Sigmoid colon (tissue), 7 donors: ENCODE data around the gene PRODH2. TPM values are rescaled to one million over a fixed set of nuclear protein-coding genes. Genes with fewer than 3 reads are reported as not detected.

Experiments
- DNase-seq: peaks from one replicate; pipeline ENCODE4 v3.0.0-alpha.2; 2019
- H3K27ac ChIP-seq, 4 donors: fragments of 200-600 bp; sonication (generic); one replicate each; pipeline ENCODE4 v1.5.1; 2016 to 2019; ENCODE audit warnings: mild to moderate bottlenecking in 1 of 4
- H3K27me3 ChIP-seq, 3 donors: fragments of 200-600 bp; sonication (generic); one replicate each; pipeline ENCODE4 v1.5.1; 2019; ENCODE audit warnings: mild to moderate bottlenecking in 1 of 3
- H3K36me3 ChIP-seq, 4 donors: fragments of 200-600 bp; sonication (generic); one replicate each; pipeline ENCODE4 v1.5.1; 2016 to 2019
- H3K4me1 ChIP-seq, 4 donors: fragments of 200-600 bp; sonication (generic); one replicate each; pipeline ENCODE4 v1.5.1; 2017 to 2019
- H3K4me3 ChIP-seq, 4 donors: fragments of 200-600 bp; sonication (generic); one replicate each; pipeline ENCODE4 v1.5.1; 2017 to 2019; ENCODE audit warnings: mild to moderate bottlenecking in 2 of 4, moderate library complexity in 1 of 4
- H3K9me3 ChIP-seq, 4 donors: fragments of 200-600 bp in 3 of 4; sonication (generic) in 3 of 4; one replicate each; pipeline versions ENCODE4 v1.5.1 to v1.6.1; 2013 to 2019
- CTCF ChIP-seq, 4 experiments: fragments of 450-650 bp in 3 of 4; fragments of 200-600 bp in 1 of 4; IDR thresholded peaks; one replicate each; pipeline ENCODE4 v1.5.1; 2016 to 2019; ENCODE audit warnings: antibody characterized with exemption in 4 of 4, mild to moderate bottlenecking in 3 of 4, moderate library complexity in 2 of 4
- EP300 ChIP-seq, 4 donors: sonication (generic); formaldehyde crosslinking; IDR thresholded peaks; one replicate each; pipeline ENCODE4 v1.6.1; 2017; ENCODE audit warnings: antibody characterized with exemption in 4 of 4
- POLR2A ChIP-seq, 2 donors: fragments of 450-650 bp; IDR thresholded peaks; one replicate each; pipeline ENCODE4 v1.6.1; 2016; ENCODE audit warnings: antibody characterized with exemption in 2 of 2, mild to moderate bottlenecking in 2 of 2, moderate library complexity in 2 of 2
- POLR2AphosphoS5 ChIP-seq, 4 donors: sonication (generic); formaldehyde crosslinking; IDR thresholded peaks; one replicate each; pipeline ENCODE4 v1.6.1; 2017; ENCODE audit warnings: antibody characterized with exemption in 4 of 4
- WGBS, 2 donors: extraction: QIAGEN DNeasy Blood & Tissue Kit; methylation state at CpG; one replicate each; pipeline ENCODE4 v1.1.7; 2013; 5-methylcytosine and 5-hydroxymethylcytosine counted together
- intact Hi-C: fragments of 100-400 bp; cut with DNase I; formaldehyde crosslinking; loops from one replicate; pipeline ENCODE4 v1.15.1; 2023
- polyA plus RNA-seq, 3 donors: library from polyadenylated mRNA; stranded (reverse); fragments of 200-250 nt; gene quantifications; one replicate each; pipeline ENCODE4 v1.2.3, GENCODE V29; 2013
- total RNA-seq, 4 donors: library from RNA; depleted of rRNA; stranded (reverse); fragments of >200 nt; gene quantifications; one replicate each; pipeline ENCODE4 v1.1.0, GENCODE V29; 2016
- donor health status: healthy with polysubstance abuse.
- donor health status: Bipolar disorder and iron deficiency.
- donor health status: healthy.

Gene PRODH2
- total and polyA plus RNA-seq, 7 donors: not detected

DNA sequence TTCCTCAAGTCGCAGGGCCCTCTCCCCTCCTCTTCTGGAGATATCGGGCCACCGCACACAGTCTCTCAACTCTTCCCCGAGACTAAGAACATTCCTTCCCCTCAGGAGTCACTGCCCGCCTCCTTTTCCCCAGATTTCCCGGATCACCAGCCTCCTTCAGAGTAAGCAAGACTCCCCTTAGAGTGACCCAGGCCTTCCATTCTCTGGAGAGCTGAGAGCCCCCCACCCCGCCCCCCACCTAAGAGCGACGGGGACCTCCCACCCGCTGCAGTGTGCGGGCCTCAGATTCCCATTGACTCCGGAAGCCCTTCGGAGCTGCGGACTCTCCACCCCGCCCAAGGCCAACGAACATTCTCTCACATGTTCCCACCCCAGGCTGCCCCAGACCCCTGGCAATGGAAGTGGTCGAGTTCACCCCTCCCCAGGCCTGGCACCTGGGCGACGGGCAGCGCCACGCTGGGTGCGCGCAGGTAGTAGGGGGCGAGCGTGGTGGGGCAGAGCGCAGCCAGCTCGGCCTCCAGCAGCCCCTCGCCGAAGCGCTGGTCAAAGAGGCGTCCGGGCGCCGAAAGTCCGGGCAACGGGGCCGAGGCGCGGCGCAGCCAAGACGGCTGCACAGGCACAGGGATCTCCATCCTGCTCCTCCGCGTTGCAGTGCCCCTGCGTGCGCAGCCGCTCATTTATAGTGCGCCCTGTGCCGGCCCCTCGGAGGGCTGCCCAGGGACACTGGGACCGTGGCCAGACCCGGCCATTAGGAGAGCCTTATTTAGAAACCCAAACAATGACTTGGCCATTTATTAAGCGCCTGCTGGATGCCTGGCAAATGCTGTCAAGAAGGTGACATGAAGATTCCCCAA lies 56.0 kb downstream of the PRODH2 start, which contains the start of gene HSPB6:
Gene HSPB6, minus strand, starts transcription at position 653 of the 854 bp plus-strand sequence. Its CDS starts 21 bp downstream, at position 632.
- peak within 1 kb of the TSS; percentile 98 to 99 (median 99) for H3K27ac ChIP-seq
- no peaks in the 10 kb centered on the region for H3K9me3 ChIP-seq
- H3K4me1 ChIP-seq: peaks cover 0 to 63% (median 49%) of the 10 kb centered on the region in 4 donors
- H3K27me3 ChIP-seq: no peaks in the 10 kb centered on the region
- H3K4me3 ChIP-seq: peak within 1 kb of the TSS; percentile 79 to 86 (median 83)
- H3K36me3 ChIP-seq: peaks cover 6 to 38% (median 24%) of the 10 kb centered on the region in 4 donors
- peak; percentile 90 for DNase-seq
- intact Hi-C loops: loop anchor here (1.0 to 10.0 kb wide), 5 partner anchors 39 to 386 kb away; partner anchors contain the start of genes CAPNS1, COX6B1, THAP8 and WDR62
- WGBS, 2 donors: 7 to 8% methylated on average over 52 of the region's 52 CpGs
- TF ChIP-seq CTCF (IDR thresholded peaks at IDR 0.05) (no peak), POLR2AphosphoS5 (IDR thresholded peaks at IDR 0.05) (peak; percentile 66 to 97 (median 85)), EP300 (IDR thresholded peaks at IDR 0.05) (no peak), POLR2A (IDR thresholded peaks at IDR 0.05) (peak; percentile 62 to 91)

DNA sequence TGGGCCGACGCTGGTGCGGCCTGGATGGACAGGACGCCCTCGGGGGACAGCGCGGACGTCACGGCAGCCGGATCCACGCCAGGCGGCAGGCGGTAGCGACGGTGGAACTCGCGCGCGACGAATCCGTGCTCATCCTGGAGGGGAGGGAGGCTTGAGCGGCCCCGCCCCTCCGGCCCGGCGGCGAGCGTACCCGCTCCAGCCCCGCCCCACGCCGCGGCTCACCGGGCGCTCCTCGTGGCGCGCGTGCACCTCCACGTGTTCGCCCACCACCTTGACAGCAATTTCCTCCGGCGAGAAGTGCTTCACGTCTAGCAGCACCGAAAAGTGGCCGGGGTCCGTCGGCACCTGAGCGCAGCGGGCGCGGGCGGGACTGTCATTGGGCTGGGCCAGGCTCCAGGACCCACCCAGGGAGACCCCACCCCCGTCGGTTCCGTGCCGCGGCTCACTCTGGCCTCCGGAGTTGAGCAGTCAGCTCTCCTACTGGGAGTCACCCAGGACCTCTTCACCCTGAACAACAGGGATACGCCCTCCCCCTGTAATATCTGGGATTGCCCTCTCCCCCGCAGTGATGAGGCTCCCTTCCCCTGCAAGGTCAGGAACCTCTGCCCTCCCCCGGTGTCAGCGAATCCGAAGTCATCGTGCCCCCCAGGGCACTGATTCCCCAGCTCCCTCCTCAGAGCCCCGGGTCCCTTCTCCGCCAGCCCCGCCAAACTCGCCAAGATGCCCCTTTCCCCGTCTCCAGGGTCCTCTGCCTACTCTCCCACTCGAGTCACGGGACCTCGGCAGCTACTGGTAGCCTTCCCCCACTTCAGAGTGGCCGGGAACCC lies 56.9 kb downstream of the PRODH2 start:
- Histone ChIP-seq H3K27ac (peak overlapping the region; percentile 98 to 99 (median 99)), H3K4me3 (peak overlapping the region; percentile 64 to 85 (median 80)), H3K4me1 (peaks cover 0 to 57% (median 49%) of the 10 kb centered on the region in 4 donors), H3K36me3 (peaks cover 6 to 31% (median 24%) of the 10 kb centered on the region in 4 donors), H3K9me3 (no peaks in the 10 kb centered on the region), H3K27me3 (no peaks in the 10 kb centered on the region)
- intact Hi-C loops: loop anchor here (5.0 to 10.0 kb wide), 4 partner anchors 108 to 387 kb away; partner anchors contain the start of genes CAPNS1, COX6B1, THAP8 and WDR62
- 9 to 18% methylated on average over 74 of the region's 74 CpGs for WGBS, 2 donors
- peak in 2 of 4 donors; percentile 77 to 83 for TF ChIP-seq EP300 (IDR thresholded peaks at IDR 0.05)
- TF ChIP-seq POLR2A (IDR thresholded peaks at IDR 0.05): peak in 1 of 2 donors; percentile 11
- TF ChIP-seq POLR2AphosphoS5 (IDR thresholded peaks at IDR 0.05): peak; percentile 79 to 89 (median 80)
- TF ChIP-seq CTCF (IDR thresholded peaks at IDR 0.05): no peak
- DNase-seq: peak; percentile 98

DNA sequence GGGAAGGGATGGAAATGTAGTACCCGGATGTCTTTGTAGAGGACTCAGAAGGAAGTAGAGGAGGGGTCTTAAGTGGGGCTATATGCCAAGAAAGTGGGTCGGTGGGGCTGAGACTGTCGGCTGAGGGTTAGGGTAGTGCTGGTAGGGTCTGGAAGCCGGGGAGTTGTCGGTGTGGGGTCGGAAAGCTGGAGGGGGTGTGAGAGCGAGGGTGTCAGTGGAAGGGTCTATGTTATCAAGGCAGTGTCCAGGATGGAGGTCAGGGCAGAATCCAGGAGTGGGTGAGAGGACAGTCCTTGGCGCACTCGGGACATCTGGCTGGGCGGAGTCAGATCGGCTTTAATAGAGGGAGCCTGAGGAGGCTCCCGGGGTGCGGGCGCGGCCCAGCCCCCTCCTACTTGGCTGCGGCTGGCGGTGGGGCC lies 57.5 kb downstream of the PRODH2 start:
- intact Hi-C loops: loop anchor here (5.0 to 10.0 kb wide), 4 partner anchors 108 to 387 kb away; partner anchors contain the start of genes CAPNS1, COX6B1, THAP8 and WDR62
- H3K4me3 ChIP-seq: peak overlapping the region; percentile 4 to 85 (median 80)
- WGBS, 2 donors: 30 to 49% methylated on average over 17 of the region's 17 CpGs

More for the DNA sequence above, 57.5 kb downstream of the PRODH2 start:
- Histone ChIP-seq H3K4me1 (peaks cover 0 to 61% (median 50%) of the 10 kb centered on the region in 4 donors), H3K36me3 (peaks cover 6 to 28% (median 24%) of the 10 kb centered on the region in 4 donors), H3K27ac (peak overlapping the region; percentile 98 to 99 (median 99)), H3K9me3 (no peaks in the 10 kb centered on the region), H3K27me3 (no peaks in the 10 kb centered on the region)
- DNase-seq: no peak
- TF ChIP-seq CTCF (IDR thresholded peaks at IDR 0.05): no peak
- peak in 1 of 4 donors; percentile 52 for TF ChIP-seq POLR2AphosphoS5 (IDR thresholded peaks at IDR 0.05)
- TF ChIP-seq EP300 (IDR thresholded peaks at IDR 0.05): no peak
- peak in 1 of 2 donors; percentile 35 for TF ChIP-seq POLR2A (IDR thresholded peaks at IDR 0.05)
